C4-2B (cell line): ENCODE results near the gene ORMDL2.

ENCODE experiments used
- ZFX ChIP-seq: fragments of 450-650 bp; IDR thresholded peaks from 2 replicates; pipeline ENCODE4 v1.6.1; 2017
- TF ChIP-seq, protein P1 (sequence below): fragments of 450-650 bp; conservative IDR thresholded peaks from 2 replicates; pipeline ENCODE4 v1.5.1; 2017; ENCODE audit warnings: mild to moderate bottlenecking

GRCh38 chr12:55780685-55781084 lies 37.2 kb upstream of the ORMDL2 start:
- TF ChIP-seq, protein P1, sequence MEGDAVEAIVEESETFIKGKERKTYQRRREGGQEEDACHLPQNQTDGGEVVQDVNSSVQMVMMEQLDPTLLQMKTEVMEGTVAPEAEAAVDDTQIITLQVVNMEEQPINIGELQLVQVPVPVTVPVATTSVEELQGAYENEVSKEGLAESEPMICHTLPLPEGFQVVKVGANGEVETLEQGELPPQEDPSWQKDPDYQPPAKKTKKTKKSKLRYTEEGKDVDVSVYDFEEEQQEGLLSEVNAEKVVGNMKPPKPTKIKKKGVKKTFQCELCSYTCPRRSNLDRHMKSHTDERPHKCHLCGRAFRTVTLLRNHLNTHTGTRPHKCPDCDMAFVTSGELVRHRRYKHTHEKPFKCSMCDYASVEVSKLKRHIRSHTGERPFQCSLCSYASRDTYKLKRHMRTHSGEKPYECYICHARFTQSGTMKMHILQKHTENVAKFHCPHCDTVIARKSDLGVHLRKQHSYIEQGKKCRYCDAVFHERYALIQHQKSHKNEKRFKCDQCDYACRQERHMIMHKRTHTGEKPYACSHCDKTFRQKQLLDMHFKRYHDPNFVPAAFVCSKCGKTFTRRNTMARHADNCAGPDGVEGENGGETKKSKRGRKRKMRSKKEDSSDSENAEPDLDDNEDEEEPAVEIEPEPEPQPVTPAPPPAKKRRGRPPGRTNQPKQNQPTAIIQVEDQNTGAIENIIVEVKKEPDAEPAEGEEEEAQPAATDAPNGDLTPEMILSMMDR = no peak
- TF ChIP-seq ZFX = no peak
